ENCODE results near the gene LIPJ. TPM values are rescaled to one million over a fixed set of nuclear protein-coding genes. Genes with fewer than 3 reads are reported as not detected.
A peak's percentile ranks its signal among the peaks of the same experiment; 100 is the strongest.

Gene LIPJ, protein sequence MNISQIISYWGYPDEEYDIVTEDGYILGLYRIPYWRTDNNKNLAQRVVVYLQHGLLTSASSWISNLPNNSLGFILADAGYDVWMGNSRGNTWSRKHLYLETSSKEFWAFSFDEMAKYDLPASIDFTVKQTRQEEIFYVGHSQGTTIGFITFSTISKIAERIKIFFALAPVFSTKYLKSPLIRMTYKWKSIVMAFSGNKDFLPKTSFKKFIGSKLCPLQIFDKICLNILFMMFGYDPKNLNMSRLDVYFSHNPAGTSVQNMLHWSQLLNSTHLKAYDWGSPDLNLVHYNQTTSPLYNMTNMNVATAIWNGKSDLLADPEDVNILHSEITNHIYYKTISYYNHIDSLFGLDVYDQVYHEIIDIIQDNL
- 0.05 TPM in 1 of 2 replicates, not detected in the other for total RNA-seq

DNA sequence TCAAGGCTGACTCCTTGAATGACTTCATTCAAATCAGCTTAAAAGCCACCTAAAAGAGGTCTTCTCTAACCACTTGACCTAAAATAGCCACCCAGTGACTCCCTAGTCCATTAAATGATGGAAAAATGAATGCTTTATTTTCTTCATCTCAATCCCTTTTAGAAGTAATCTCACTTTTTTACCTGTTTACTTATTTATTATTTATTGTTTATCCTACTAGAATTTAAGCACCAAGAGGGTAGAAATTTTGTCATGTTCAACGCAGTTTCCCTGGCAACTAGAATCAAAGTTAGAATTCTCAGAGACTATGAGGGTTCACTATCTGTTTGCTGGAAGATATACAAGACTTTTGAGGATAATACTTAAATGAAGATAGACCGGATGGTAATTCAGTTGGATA is at the start of gene LIPJ:
Gene LIPJ (plus strand): TSS at position 301 of the 400 bp plus-strand sequence. CDS start 3,926 bp downstream, outside the sequence.
- no peak for DNase-seq (ENCODE audit: low read depth)

- DNase-seq (ENCODE audit: low read depth): no peak
These were observed 49.2 kb upstream of the LIPJ start for GRCh38 chr10:88537322-88537721.

DNA sequence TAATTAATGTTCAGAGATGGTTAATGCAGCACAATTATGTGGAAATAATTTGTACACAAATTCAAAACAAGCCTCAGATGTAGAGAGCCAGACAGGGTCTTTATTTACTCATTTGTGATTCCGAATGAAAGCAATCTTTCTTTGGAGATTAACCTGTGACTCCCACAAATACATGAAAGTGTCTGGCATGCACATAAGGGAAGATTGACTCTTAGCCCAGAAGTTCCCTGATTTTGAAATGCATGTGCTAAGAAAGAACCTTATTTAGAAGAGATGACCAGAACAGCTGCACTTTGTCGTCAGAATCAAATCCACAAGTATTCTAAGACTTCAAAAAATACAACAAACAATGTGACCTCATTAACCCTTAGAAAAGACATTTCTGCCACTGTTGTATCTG is 48.5 kb upstream of the LIPJ start:
- DNase-seq (ENCODE audit: low read depth): peak; percentile 82

DNA sequence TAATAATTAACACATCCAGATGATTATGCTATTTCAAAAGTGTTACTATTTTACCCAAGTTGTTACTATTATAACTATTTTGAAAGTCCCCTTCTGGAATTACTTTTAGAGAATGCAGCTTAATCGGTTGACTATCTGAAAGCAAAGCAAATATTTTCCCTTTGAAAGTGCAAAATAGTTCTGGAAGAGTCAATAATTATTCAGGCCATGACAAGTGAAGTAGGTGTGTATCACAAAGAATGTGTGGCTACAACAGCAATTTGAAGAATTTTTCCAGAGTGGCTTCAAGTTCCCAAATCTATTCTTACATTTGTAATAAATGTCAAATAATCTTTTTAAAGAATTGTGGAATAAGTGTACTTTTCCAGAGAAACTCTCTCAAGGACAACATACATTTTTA is 46.2 kb upstream of the LIPJ start:
- peak; percentile 78 for DNase-seq (ENCODE audit: low read depth)

DNA sequence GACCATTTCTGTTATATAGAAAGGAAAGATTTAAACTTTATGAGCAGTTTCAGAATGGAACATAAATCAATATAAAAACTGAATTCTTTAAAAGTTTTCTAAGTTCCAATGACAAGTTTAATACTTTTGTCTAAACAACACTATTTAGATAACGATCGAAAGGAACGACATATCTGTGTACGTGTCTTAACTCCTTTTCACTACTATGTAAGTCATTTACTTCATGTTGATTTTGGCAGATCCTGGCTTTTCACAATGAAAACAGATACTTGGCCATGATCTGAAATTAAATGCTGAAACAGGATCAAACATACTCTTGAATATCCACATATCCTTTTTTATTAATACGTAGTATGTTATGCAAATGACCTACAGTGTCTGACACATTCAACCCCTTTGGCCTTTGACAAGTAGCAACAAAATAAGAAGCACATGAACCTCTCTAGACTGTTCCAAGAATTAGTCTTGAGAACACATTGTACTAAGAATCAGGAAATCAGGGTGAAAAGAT is 45.4 kb upstream of the LIPJ start:
- peak; percentile 20 for DNase-seq (ENCODE audit: low read depth)

- no peak for DNase-seq (ENCODE audit: low read depth)
These were observed 44.0 kb upstream of the LIPJ start for GRCh38 chr10:88542522-88542921.

DNA sequence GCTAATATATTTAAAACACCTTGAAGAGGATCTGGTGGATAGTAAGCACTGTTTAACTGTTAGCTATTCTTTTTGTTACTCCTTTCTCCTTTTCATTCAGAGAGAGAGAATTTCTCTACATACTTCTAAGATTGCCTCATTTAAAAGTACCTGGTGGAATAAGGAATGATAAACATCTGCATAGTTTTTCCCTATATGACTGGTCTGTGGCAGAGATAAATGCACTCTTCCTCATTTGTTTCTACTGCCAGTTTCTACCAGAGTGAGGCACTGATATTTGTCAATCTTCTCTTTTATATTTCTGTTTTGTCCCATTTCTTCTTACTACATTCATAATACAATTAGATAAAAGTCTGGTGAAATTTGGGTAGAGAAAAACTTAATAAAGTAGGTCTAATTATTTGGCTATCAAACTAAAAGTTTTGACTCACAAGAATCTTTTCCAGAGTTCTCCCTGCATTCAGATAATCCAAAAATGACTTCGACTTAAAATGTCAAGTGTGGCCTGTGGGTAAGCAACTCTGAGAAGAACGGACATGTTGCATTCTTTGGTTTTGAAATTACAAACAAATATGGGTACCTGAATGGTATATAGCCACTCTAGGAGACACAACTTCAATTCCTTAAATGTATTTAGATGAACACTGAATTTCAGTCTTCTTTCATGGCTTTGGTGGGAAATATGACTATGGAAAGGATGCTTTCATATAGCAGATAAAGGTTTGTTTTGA is 42.3 kb upstream of the LIPJ start:
- DNase-seq (ENCODE audit: low read depth): no peak

DNA sequence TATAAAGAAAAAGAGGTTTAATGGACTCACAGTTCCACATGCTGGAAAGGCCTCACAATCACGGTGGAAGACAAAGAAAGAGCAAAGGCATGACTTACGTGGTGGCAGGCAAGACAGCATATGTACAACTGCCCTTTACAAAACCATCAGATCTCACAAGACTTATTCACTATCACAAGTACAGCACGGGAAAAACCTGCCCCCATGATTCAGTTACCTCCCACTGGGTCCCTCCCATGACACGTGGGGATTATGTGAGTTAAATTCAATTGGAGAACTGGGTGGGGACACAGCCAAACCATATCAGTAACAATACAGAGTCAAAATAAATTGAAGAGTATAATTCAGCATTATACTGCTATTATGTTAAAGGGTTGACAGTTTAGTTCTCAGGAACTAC is 41.2 kb upstream of the LIPJ start:
- DNase-seq (ENCODE audit: low read depth): no peak

DNA sequence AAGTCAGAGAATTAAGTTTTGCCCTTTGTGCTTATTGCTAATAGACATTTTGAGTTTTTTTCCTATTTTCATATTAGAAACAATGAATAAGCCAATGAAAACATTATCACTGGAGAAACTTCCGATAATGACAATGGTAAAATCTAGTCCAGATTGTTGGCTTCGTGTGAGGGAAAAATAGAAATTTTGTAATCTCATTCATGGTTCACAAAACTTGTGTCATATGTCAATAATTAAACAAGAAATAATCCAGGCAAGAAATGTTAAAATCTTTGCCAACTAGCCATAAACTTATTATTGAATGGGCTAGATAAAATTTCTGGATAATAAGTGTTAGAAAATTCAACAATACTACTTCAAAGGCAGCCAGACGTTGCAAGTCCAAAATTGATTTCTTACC is 40.1 kb upstream of the LIPJ start:
- peak; percentile 21 for DNase-seq (ENCODE audit: low read depth)

DNA sequence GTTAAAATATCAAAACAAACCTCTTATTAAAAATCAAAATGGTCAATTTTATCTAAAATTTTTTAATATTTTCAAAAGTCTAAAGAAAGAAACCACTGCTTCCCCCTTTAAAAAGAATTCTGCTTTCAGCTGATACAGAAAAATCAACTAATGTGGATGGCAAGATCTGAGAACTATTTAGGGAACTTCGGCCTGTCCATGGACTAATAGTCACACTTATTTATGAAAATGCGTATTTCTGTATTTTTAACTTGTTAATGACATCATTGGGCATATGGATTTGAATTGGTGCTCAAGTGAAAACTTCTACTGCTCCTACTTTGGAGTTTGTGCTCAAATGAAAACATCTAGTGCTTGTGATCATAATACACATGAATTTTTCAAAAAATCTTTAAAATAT is 35.3 kb upstream of the LIPJ start:
- DNase-seq (ENCODE audit: low read depth): no peak

DNA sequence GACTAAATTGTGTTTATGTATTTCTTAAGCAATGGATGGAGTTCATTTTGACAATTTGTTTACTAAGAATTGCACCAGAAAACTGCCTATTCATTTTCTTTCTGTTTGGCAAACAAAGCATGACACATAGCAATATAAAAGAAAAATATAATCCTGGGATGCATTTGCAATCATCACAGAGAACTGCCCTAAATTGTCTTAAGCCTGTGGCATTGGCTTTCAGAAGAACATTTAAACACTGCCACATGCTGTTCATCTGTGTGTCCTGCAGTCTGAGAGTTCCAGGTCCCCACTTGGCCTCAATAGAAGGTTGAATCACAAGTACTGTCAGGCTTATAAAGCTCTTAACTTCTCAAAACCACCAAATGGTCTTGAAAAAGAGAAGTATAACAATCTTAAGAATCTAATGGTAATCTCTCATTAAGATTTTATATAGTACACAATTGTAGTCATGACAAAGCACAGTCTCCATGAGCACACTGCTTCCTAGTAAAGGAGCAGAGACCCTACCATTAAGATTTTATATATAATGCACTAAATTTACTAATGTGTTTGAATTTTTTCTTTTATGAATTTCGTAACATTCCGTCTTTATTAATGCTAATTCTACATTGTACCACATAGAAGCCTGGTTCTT is 33.3 kb upstream of the LIPJ start:
- peak; percentile 79 for DNase-seq (ENCODE audit: low read depth)

- no peak for DNase-seq (ENCODE audit: low read depth)
These were observed 31.2 kb upstream of the LIPJ start for GRCh38 chr10:88555190-88555908.

DNA sequence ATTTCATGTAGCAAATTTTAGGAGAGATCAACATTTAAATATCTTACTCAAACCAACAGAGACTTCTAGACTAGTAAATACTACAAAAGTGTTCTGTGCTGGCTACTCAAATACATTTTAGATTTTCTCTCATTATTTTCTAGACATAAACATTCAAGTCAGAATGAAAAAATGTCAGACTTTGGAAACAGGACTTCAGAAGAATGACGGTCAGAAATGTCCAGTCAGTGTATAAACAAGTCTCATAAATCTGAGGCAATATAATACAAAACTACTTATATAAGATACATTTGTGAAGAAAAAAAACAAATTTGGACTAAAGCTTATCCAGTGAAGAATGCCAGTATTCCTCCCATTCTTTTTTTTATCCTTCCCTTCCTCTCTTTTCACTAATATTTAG is 29.3 kb upstream of the LIPJ start:
- DNase-seq (ENCODE audit: low read depth): no peak

DNA sequence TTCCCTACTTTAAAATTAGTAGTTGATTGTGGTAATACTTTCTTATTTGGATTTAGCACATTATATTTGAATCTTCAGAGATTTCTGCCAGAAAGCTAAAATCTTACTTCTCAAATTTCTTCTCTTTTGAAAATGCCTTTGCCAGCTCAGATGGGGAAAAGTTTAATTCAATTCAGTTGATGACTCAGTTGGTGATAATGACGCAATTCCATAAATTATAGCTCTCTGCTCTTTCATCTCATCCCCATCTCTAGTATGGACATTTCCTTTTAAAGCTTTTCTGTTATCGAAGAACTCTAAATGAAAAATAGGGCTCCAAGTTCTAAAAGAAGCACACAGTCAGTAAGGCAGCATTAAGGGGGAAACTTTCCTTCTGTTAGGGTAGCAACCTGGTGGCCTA is 28.9 kb upstream of the LIPJ start:
- peak; percentile 59 for DNase-seq (ENCODE audit: low read depth)

DNA sequence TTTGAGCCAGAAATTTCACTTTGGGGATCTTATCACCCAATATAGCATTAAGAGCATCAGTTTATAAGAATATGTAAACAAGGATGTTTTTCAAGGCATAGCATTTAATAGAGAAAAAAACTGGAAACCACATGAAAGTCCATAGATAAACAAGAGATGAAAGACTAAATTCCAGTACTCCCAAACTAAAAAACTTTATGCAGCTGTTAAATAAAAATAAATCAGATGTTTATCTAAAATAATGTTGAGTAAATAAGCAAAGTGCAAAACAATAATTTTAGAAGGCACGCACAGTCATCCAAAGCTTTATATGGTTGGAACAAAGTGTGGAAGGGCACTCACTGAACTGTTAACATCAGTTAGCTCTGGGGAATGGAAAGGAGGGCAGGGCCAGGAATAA is 24.4 kb upstream of the LIPJ start:
- DNase-seq (ENCODE audit: low read depth): no peak

DNA sequence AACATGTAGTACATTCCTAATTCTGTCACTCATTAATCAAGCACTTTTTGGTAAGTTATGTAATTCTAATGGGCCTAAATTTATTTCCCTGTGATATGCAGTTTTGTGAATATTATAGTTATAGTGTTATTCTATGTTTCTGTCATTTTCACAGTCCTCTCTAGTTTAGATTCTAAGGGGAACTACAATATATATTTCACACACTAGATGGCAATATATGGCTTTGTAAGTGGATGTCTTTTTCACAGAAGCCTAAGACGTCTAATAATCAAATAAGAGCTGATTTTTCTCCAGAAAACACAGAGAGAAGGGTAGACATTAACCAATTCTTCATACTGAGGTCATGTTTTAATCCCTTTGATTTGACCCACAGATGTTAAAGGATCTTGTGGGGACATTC is 21.5 kb upstream of the LIPJ start:
- DNase-seq (ENCODE audit: low read depth): peak; percentile 65

- no peak for DNase-seq (ENCODE audit: low read depth)
These were observed 4.2 kb upstream of the LIPJ start for GRCh38 chr10:88582411-88582805.

- DNase-seq (ENCODE audit: low read depth): peak; percentile 26
These were observed 3.6 kb upstream of the LIPJ start, which contains the start of gene RNLS for GRCh38 chr10:88582806-88583583. Gene RNLS, minus strand, starts transcription at chr10:88583318.

DNA sequence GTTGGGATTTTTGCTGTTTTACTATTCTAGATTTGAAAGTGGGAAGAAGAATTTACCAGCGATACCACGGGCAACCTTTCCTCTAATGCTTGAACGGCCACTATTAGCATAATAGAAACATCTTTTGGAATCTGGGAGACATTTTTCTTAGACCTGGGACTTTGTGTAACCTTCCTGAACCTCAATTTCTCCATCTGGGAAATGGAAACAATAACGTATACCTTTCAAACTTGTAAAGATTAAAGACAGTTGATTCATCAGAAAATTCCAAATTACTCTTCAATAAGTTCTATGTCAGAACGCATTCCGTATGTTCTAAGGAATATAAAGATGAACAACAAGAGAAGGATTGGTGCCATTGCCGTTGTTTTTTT is 3.0 kb upstream of the LIPJ start:
- no peak for DNase-seq (ENCODE audit: low read depth)

DNA sequence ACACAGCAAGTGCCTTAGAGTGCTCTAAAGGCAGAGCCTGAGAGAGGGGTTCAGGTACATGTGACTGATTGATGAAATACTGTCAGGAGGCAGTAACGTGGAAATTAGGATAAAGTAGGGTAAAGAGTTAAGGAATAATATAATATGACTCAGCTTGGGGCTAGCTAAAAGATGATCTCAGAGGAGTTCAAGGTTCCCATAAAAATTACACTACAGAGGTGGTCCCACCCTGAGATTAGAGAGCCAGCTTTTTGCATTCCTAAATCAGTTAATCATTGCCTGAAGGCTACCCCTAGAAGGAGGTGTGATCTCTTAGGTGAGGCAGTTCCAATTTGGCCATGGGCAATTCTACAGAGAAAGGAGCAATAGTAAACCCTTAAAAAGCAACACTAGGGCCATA is 5.8 kb downstream of the LIPJ start:
- DNase-seq (ENCODE audit: low read depth): peak; percentile 16

DNA sequence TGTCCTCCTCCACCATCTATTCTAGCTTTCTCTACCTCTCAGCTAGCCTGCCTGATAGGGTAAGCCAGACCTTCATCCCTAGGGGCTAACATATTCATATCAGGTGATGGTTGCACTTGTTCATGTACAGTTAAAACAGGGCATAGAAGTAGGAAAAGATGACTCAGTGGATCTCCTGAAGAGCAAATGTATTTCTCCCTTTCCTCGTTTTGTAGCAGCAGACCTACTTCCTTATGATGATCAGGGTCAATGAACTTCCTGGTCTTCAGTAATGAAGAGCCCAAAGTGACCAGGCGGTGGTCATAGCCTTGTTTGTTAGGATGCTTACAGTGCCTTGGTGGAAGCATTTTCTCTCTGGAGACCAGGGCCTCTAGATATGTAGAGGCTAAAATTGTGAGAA is 6.3 kb downstream of the LIPJ start:
- DNase-seq (ENCODE audit: low read depth): no peak
